NCI-H526 treated with DMSO at 0.1 percent for 48 hours (cell line): ENCODE data around the gene PVRIG.
"Not testable (repeated sequence)": the region's sequence is repeated elsewhere in the genome, so short reads cannot be mapped to it uniquely, and the experiment has no call there.

Experiments
- DNase-seq: peaks from one replicate; lab custom pipeline; 2025; lab: John Stamatoyannopoulos, UW

PVRIG gene

GRCh38 chr7:100195222-100195621, 24.5 kb upstream of the PVRIG start:
- DNase-seq = no peak

- DNase-seq = not testable (repeated sequence)
Observed at GRCh38 chr7:100195901-100196322, 23.8 kb upstream of the PVRIG start.

DNA sequence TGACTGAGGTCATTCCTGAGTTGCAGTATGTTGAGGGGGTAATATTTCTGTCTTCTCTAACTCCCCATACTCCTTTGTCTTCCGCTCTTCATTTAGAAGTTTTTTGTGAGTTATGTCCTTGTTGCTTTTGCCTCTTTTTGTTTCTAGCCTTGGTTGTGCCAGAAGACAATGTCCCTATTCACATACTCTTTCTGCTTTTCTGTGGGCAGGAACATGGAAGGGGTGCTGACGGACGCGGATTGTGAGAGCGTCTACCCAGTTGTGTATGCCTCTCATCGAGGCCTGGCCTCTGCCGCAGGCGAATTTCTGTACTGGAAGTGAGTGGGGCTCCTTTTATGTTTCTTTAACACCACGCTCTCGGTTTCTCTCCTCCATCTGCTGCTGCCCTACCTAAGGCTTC, 21.5 kb upstream of the PVRIG start:
- no peak for DNase-seq

GRCh38 chr7:100200693-100201092, 19.1 kb upstream of the PVRIG start:
- no peak for DNase-seq

DNA sequence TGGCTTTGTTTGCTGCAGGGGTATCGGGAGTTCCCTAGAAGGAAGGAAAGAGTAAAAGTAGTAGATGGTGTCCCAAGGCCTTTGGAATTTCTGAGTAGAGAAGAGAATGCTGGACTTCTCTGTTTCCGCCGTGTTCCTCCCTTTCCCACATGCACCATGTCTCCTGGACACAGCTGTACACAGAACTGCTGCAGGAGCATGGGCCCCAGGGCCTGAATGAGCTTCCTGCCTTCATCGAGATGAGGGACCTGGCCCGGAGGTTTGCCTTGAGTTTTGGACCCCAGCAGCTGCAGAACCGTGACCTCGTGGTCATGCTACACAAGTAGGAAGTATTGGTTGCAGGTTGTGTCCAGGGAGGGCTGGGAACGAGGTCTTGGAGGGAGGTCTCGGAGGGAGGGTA, 15.3 kb upstream of the PVRIG start:
- no peak for DNase-seq

- DNase-seq = no peak
Observed at GRCh38 chr7:100208911-100209408, 10.8 kb upstream of the PVRIG start.

GRCh38 chr7:100209493-100209892, 10.3 kb upstream of the PVRIG start:
- DNase-seq = no peak

- no peak for DNase-seq
Observed at GRCh38 chr7:100210805-100211204, 8.9 kb upstream of the PVRIG start.

DNA sequence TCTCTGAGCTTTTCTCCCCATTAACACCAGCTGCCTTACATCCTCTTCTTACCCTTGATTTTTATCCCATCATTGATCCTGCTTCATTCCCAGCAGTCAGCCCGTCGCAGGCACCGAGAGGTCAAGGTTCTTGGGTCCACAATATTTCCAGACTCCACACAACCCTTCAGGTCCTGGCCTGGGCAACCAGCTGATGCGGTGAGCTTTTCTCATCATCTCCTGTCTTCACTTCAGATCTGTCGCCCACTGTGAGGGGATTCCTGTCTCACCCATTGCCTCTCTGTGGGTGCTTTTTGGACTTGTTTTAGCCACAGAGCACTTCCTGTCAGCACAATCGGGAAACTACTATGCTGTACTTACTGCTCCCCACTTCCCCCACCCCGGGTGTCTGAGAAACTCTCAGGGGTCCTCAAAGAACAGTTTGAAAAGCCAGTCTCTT, 8.4 kb upstream of the PVRIG start:
- DNase-seq = no peak

DNA sequence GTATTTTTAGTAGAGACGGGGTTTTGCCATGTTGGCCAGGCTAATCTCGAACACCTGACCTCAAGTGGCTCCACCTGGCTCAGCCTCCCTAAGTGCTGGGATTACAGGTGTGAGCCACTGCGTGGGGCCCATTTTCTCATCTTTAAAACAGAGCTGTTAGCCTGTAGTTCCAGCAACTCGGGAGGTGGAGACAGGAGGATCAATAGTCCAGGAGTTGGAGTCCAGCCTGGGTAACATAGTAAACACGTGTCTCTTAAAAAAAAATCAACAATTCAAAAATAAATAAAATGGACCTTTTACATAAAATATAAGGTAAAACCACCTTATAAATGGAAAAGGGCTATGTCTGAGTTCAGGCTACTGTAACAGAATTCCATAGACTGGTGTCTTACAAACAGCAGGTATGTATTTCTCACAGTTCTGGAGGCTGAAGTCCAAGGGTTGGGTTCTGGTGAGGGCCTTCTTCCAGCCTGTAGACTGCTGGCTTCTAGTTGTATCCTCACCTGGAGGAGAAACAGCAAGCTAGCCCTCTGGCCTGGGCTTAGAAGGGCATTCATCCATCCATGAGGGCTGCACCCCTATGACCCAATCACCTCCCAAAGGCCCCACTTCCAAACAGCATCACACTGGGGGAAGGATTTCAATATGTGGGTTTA, 7.0 kb upstream of the PVRIG start:
- DNase-seq = no peak

DNA sequence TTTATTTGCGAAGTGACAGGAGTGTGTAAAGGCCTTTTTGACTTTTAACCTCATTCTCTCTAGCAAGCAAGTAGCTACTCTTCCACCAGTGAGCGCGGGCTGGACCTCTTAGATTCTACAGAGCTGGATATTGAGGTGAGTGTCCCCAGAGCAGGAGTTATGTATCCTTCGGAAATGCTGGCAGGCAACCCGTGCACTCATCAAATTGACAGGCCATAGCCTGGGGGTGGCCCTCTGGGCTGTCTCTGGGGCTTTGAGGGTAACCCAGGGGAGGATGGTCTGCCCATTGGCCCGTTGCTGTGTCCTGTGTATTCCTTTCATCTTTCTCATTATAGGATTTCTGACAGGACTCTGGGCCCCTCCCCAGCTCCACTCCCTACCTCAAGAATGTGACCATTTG, 6.1 kb upstream of the PVRIG start:
- no peak for DNase-seq

DNA sequence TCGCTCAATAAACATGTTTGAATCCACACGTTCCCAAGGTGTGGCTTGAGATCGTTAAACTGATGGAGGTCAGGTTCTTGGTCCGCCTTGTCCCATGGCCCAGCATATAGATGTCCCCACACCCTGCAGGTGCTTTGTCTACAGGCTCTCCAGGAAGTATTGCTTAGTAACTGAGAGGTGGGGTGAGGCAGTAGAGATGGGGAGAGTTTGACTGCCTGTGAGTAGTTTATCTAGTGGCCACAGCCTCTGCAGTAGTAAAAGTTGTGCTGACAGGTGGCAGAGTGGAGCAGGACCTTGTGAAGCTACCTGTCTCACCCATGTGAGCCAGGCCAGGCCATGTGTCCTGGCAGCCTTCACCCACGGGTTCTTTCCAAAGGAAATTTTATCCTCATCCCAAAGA, 5.4 kb upstream of the PVRIG start:
- DNase-seq = not testable (repeated sequence)

GRCh38 chr7:100215895-100216294, 3.9 kb upstream of the PVRIG start:
- no peak for DNase-seq

DNA sequence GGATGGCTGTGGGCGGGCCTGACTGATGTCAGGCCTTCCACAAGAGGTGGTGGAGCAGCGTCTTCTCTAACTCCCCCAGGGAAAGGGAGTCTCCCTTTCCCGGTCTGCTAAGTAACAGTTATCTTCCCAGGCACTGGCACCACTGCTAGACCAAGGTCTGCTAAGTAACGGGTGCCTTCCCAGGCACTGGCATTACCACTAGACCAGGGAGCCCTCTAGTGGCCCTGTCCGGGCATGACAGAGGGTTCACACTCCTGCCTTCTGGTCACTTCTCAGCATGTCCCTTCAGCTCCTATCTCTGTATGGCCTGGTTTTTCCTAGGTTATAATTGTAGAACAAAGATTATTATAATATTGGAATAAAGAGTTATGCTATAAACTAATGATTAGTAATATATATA, 1.8 kb upstream of the PVRIG start:
- peak; percentile 4 for DNase-seq

DNA sequence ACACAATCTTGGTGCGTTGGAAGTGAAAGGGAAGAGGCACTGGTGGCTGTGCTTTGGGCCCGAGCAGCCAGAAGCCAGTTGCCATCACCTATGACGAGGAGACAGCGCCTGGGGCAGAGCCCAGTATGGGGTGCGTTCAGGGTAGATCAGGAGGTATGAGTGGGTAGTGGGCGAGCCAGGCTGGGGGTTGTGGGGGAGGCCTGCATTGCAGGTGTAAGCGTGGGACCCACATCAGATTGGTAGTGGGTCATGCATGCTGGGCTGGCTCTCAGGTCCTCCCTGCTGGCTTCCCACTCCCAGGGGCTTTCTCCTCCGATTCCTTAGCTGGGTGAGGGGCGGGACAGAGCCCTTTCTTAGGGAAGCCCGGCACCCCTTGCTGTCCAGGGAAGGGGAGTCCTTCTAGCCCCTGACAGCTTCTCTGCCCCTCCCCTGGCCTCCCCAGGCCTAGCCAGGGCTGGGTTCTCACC, 445 bp upstream of the PVRIG start:
- no peak for DNase-seq

DNA sequence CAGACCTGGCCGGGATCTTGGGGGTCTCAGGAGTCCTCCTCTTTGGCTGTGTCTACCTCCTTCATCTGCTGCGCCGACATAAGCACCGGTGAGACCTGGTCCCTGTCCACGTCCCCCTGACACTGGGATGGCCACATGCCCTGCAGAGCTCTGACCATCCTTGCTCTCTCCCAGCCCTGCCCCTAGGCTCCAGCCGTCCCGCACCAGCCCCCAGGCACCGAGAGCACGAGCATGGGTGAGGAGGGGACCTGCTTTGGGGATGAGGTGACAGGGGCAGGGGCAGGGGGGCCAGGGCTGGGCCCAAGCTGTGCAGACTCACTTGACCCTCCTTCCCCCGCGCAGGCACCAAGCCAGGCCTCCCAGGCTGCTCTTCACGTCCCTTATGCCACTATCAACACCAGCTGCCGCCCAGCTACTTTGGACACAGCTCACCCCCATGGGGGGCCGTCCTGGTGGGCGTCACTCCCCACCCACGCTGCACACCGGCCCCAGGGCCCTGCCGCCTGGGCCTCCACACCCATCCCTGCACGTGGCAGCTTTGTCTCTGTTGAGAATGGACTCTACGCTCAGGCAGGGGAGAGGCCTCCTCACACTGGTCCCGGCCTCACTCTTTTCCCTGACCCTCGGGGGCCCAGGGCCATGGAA, 959 bp downstream of the PVRIG start:
- no peak for DNase-seq

DNA sequence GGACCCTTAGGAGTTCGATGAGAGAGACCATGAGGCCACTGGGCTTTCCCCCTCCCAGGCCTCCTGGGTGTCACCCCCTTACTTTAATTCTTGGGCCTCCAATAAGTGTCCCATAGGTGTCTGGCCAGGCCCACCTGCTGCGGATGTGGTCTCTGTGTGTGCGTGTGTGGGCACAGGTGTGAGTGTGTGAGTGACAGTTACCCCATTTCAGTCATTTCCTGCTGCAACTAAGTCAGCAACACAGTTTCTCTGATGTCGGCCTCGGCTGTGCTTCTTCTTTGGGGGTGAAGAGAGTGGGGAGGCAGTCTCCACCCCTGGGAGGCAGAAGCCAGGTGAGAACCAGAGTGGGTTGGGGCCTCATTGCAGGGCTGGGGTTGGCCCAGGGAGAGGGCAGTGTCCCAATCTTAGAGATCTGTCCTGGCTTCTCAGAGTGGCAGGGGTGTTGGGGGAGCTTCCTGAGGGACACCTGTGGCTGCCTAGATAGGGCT, 1.5 kb downstream of the PVRIG start:
- DNase-seq = no peak

DNA sequence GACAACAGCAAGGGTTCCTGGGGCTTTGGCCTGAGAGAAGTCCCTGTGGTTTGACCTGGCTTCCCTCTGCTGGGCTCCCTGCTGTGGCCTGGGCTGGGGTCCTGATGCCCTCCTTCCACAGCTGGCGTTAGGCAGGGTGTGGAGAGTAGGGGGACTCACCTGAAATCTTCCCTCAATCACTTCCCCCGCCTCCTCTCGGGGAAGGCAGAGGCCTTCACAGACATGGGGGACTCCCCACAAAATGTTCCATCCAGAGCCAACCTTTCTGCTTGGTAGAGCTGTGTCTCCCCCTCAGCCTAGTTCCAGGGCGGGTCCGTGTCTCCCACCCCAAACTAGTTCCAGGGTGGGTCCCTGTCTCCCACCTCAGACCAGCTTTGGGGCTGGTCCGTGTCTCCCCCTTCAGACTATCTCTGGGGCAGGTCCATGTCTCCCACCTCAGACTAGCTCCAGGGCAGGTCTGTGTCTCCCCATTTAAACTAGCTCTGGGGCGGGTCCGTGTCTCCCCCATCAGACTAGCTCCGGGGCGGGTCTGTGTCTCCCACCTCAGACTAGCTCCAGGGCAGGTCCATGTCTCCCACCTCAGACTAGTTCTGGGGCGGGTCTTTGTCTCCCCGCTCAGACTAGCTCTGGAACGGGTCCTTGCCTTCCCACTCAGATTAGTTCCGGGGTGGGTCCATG, 2.2 kb downstream of the PVRIG start:
- DNase-seq = no peak

DNA sequence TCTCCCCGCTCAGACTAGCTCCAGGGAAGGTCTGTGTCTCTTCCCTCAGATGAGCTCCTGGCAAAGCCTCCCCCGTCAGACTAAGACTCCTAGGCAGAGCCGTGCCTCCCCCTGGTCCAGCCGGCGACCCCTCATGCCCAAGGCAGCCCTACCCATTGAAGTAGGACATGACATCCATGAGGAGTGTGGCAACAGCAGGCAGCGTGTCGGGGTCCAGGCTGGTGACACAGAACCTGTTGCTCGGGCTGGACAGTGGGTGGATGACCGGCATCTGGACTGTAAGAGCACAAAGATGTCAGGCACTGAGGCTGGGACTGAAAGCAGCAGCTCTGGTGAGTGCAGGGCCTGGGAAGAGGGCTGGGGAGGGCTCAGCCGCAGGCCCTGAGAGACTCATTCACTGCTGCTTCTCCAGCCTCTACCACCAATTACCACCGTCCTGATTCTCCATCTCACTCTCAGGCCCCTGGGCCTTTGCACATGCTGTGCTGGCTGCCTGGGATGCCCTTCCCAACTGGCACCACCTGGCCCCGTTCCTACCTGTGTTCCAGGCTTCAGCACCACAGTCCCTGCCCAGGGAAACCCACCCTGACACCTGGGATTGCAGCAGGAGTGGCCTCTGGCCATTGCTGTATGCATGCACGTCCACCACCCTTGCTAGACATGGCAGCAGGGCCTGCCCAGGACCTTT, 2.8 kb downstream of the PVRIG start:
- no peak for DNase-seq

GRCh38 chr7:100223376-100223927, 3.7 kb downstream of the PVRIG start:
- DNase-seq = not testable (repeated sequence)

DNA sequence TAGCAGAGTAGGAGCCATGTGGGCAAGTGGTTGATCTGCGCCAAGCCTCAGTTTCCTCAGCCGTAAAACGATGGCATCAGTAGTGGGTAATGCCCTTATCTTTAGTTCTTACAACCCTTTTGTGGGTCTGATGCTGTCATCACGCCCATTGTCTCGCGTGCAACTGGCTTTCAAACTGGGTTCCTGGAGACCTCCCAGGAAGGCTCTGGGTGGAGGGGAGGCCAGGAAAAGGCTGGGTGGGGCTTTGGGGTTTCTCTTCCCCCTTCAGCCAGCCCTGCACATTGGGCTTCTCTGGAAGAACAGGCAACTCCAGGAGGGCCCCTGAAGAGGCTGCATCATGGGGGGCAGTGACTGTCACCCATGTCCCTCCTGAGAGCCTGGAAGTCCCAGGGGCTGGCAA, 5.1 kb downstream of the PVRIG start:
- not testable (repeated sequence) for DNase-seq
